ENCODE measurements around the gene TMEM132E.

- TF ChIP-seq, protein P1, sequence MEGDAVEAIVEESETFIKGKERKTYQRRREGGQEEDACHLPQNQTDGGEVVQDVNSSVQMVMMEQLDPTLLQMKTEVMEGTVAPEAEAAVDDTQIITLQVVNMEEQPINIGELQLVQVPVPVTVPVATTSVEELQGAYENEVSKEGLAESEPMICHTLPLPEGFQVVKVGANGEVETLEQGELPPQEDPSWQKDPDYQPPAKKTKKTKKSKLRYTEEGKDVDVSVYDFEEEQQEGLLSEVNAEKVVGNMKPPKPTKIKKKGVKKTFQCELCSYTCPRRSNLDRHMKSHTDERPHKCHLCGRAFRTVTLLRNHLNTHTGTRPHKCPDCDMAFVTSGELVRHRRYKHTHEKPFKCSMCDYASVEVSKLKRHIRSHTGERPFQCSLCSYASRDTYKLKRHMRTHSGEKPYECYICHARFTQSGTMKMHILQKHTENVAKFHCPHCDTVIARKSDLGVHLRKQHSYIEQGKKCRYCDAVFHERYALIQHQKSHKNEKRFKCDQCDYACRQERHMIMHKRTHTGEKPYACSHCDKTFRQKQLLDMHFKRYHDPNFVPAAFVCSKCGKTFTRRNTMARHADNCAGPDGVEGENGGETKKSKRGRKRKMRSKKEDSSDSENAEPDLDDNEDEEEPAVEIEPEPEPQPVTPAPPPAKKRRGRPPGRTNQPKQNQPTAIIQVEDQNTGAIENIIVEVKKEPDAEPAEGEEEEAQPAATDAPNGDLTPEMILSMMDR (IDR thresholded peaks at IDR 0.05): no peak
- no peak for TF ChIP-seq POLR2A (IDR thresholded peaks at IDR 0.05)
These were observed 39.5 kb upstream of the TMEM132E start for GRCh38 chr17:34539881-34540280.
